ENCODE data around the gene PCAT6.

GRCh38 chr1:202831906-202832305 is 21.2 kb downstream of the PCAT6 start:
- no peak for TF ChIP-seq CTCF (IDR thresholded peaks at IDR 0.05)
- no peak for TF ChIP-seq POLR2A (IDR thresholded peaks at IDR 0.05)
